GM23338 (cell line): ENCODE measurements around the gene ADCYAP1R1. TPM values are rescaled to one million over a fixed set of nuclear protein-coding genes. Genes with fewer than 3 reads are reported as not detected.
A peak's percentile ranks its signal among the peaks of the same experiment; 100 is the strongest.

Experiments
- ATAC-seq: fragments of 200-7000 bp; cut with Tn5 transposase; 3 replicates; pipeline ENCODE4 v1.9.1; 2020
- DNase-seq: peaks from one replicate; pipeline ENCODE4 v3.0.0-alpha.2; 2015; ENCODE audit warnings: low spot score
- H2AFZ ChIP-seq: fragments of 200-600 bp; sonication (generic); 2 replicates; pipeline ENCODE4 v1.8.0; 2016; ENCODE audit warnings: antibody characterized with exemption, mild to moderate bottlenecking, moderate library complexity
- H3F3A ChIP-seq: fragments of 200-600 bp; sonication (generic); replicated peaks from 2 replicates; pipeline ENCODE4 v1.8.0; 2017; ENCODE audit warnings: antibody characterized with exemption, mixed run types, low read depth
- H3K27ac ChIP-seq: fragments of 200-600 bp; sonication (generic); 2 replicates; pipeline ENCODE4 v1.6.1; 2016; ENCODE audit warnings: low read depth
- H3K27me3 ChIP-seq: fragments of 200-600 bp; sonication (generic); 2 replicates; pipeline ENCODE4 v1.8.0; 2016; ENCODE audit warnings: mild to moderate bottlenecking, mixed run types, moderate library complexity; ENCODE audit not compliant: insufficient read depth
- H3K36me3 ChIP-seq: fragments of 200-600 bp; sonication (generic); 2 replicates; pipeline ENCODE4 v1.8.0; 2016; ENCODE audit warnings: mild to moderate bottlenecking; ENCODE audit not compliant: insufficient read depth
- H3K4me1 ChIP-seq: fragments of 200-600 bp; sonication (generic); 2 replicates; pipeline ENCODE4 v1.8.0; 2016; ENCODE audit warnings: mild to moderate bottlenecking, moderate library complexity; ENCODE audit not compliant: insufficient read depth
- H3K4me2 ChIP-seq: fragments of 200-600 bp; sonication (generic); 2 replicates; pipeline ENCODE4 v1.7.1; 2017; ENCODE audit warnings: mixed run types
- H3K4me3 ChIP-seq: fragments of 200-600 bp; sonication (generic); 2 replicates; pipeline ENCODE4 v1.6.1; 2016; ENCODE audit warnings: mixed run types
- H3K79me2 ChIP-seq: fragments of 200-600 bp; sonication (generic); replicated peaks from 2 replicates; pipeline ENCODE4 v1.8.0; 2017; ENCODE audit warnings: mild to moderate bottlenecking; ENCODE audit not compliant: insufficient read depth
- H3K9me2 ChIP-seq: fragments of 200-600 bp; sonication (generic); 2 replicates; pipeline ENCODE4 v1.8.0; 2017; ENCODE audit not compliant: insufficient read depth
- H4K20me1 ChIP-seq: fragments of 200-600 bp; sonication (generic); replicated peaks from 2 replicates; pipeline ENCODE4 v1.8.0; 2017; ENCODE audit warnings: mild to moderate bottlenecking; ENCODE audit not compliant: insufficient read depth
- H3K27ac Mint-ChIP-seq: 2 replicates; pipeline ENCODE4 v1.8.0; 2020; ENCODE audit warnings: inconsistent platforms, mild to moderate bottlenecking, moderate library complexity, mixed read lengths
- H3K27me3 Mint-ChIP-seq: 3 replicates; pipeline ENCODE4 v1.8.0; 2022; ENCODE audit warnings: low read depth, mild to moderate bottlenecking, moderate library complexity, mixed read lengths, inconsistent platforms; ENCODE audit not compliant: insufficient read depth, poor library complexity
- H3K36me3 Mint-ChIP-seq: 3 replicates; pipeline ENCODE4 v1.8.0; 2021; ENCODE audit warnings: low read depth, mild to moderate bottlenecking, inconsistent platforms, moderate library complexity, mixed read lengths
- H3K4me1 Mint-ChIP-seq: 3 replicates; pipeline ENCODE4 v1.8.0; 2020; ENCODE audit warnings: mild to moderate bottlenecking, inconsistent platforms, mixed read lengths
- H3K4me3 Mint-ChIP-seq: 3 replicates; pipeline ENCODE4 v1.8.0; 2021; ENCODE audit warnings: moderate library complexity, mild to moderate bottlenecking, inconsistent platforms, mixed read lengths
- H3K9me3 Mint-ChIP-seq: 3 replicates; pipeline ENCODE4 v1.8.0; 2020; ENCODE audit warnings: moderate library complexity, mild to moderate bottlenecking, inconsistent platforms, mixed read lengths
- REST ChIP-seq: IDR thresholded peaks from one replicate; pipeline ENCODE4 v1.6.1; 2018; ENCODE audit warnings: antibody characterized with exemption; ENCODE audit not compliant: unreplicated experiment
- ZNF462 ChIP-seq: fragments of 250-450 bp; sonication (Bioruptor Pico); IDR thresholded peaks from 2 replicates; pipeline ENCODE4 v1.5.0; 2020; ENCODE audit warnings: mild to moderate bottlenecking, moderate library complexity
- polyA plus RNA-seq: library from polyadenylated mRNA; unstranded; fragments of >200 nt; fragmentation: Nextera tagmentation; extraction: Ambion mirVana; gene quantifications from 2 replicates; pipeline ENCODE4 v1.2.1, GENCODE V29; 2016
- total RNA-seq: library from RNA; depleted of rRNA; stranded (reverse); fragments of >200 nt; shearing (Covaris generic); gene quantifications from 2 replicates; pipeline ENCODE4 v1.2.3, GENCODE V29; 2014

ADCYAP1R1 gene
- total and polyA plus RNA-seq, 2 experiments from 2014 or later = 1.8 to 10.6 TPM

DNA sequence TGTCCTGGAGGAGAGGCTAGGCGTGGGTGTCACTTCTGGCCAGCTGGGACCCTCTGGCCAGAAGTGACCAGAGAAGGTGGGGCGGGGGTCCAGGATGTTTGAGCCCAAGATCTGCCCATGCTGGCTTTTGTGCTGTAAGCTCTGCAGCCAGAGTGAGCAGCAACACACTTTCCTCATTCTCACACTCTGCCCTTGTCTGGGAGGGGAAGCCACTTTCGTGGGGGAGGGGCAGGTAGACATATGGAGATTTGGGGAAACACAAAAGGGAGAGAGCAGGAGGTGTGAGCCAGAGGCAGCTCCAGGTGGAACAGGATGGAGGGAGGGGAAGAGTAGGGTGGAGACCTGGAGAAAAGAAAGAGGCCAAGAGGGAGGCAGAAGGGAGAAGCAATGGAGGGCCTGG, 31.5 kb upstream of the ADCYAP1R1 start:
- Histone ChIP-seq H3K79me2 (no peaks in the 10 kb centered on the region), H3K27ac (no peak overlapping the region)

More for the DNA sequence above, 31.5 kb upstream of the ADCYAP1R1 start:
- no peak overlapping the region; the same call in 2 of the 3 replicates for H3K4me3 Mint-ChIP-seq
- H3K9me2 ChIP-seq = no peaks in the 10 kb centered on the region
- H4K20me1 ChIP-seq = no peaks in the 10 kb centered on the region
- H3K27me3 ChIP-seq = no peaks in the 10 kb centered on the region
- DNase-seq = peak; percentile 62
- no peaks in the 10 kb centered on the region for H3K36me3 Mint-ChIP-seq
- H3K4me1 Mint-ChIP-seq = peaks cover 30% of the 10 kb centered on the region
- H3K27me3 Mint-ChIP-seq = peaks cover 14% of the 10 kb centered on the region
- H3K4me2 ChIP-seq = peak overlapping the region; percentile 57
- peak; percentile 76 for ATAC-seq
- peaks cover 11% of the 10 kb centered on the region for H3K4me1 ChIP-seq
- H3K36me3 ChIP-seq = no peaks in the 10 kb centered on the region
- H3K9me3 Mint-ChIP-seq = no peaks in the 10 kb centered on the region
- H2AFZ ChIP-seq = no peak overlapping the region
- H3K4me3 ChIP-seq = no peak overlapping the region
- peak; percentile 86 for TF ChIP-seq ZNF462
- TF ChIP-seq REST = no peak
- H3K27ac Mint-ChIP-seq = peak overlapping the region; percentile 79
- no peaks in the 10 kb centered on the region for H3F3A ChIP-seq
